SK-N-SH treated with all-trans-retinoic acid at 6 μM for 48 hours (cell line): ENCODE data around the gene ABCA13.

ENCODE experiments used
- ATAC-seq: fragments of 200-7000 bp; cut with Tn5 transposase; 3 replicates; pipeline ENCODE4 v1.9.1; 2020; ENCODE audit warnings: mild to moderate bottlenecking, moderate library complexity
- BACH2 ChIP-seq: fragments of 250-450 bp; sonication (Bioruptor Pico); IDR thresholded peaks from 2 replicates; pipeline ENCODE4 v1.9.0; 2021; ENCODE audit warnings: mild to moderate bottlenecking, borderline replicate concordance
- CREB5 ChIP-seq: fragments of 250-450 bp; sonication (Bioruptor Pico); IDR thresholded peaks from 2 replicates; pipeline ENCODE4 v1.5.1; 2020; ENCODE audit warnings: low read depth, mild to moderate bottlenecking, moderate library complexity
- CSDC2 ChIP-seq: fragments of 250-450 bp; sonication (Bioruptor Pico); IDR thresholded peaks from 2 replicates; pipeline ENCODE4 v1.5.0; 2020; ENCODE audit warnings: mild to moderate bottlenecking, moderate library complexity
- CSRNP3 ChIP-seq: fragments of 250-450 bp; sonication (Bioruptor Pico); IDR thresholded peaks from 2 replicates; pipeline ENCODE4 v1.5.1; 2021; ENCODE audit warnings: mild to moderate bottlenecking, moderate library complexity
- ESRRG ChIP-seq: fragments of 250-450 bp; sonication (Bioruptor Pico); IDR thresholded peaks from 2 replicates; pipeline ENCODE4 v1.6.1; 2021; ENCODE audit warnings: mild to moderate bottlenecking
- GLIS3 ChIP-seq: fragments of 250-450 bp; sonication (Bioruptor Pico); IDR thresholded peaks from 2 replicates; pipeline ENCODE4 v1.5.0; 2020; ENCODE audit warnings: mild to moderate bottlenecking, moderate library complexity
- ISL1 ChIP-seq: fragments of 250-450 bp; sonication (Bioruptor Pico); IDR thresholded peaks from 2 replicates; pipeline ENCODE4 v2.1.2; 2022; ENCODE audit warnings: mild to moderate bottlenecking, moderate library complexity
- OSR1 ChIP-seq: fragments of 250-450 bp; sonication (Bioruptor Pico); IDR thresholded peaks from 2 replicates; pipeline ENCODE4 v1.8.0; 2022; ENCODE audit warnings: moderate library complexity, mild to moderate bottlenecking, inconsistent platforms
- POU6F1 ChIP-seq: fragments of 250-450 bp; sonication (Bioruptor Pico); IDR thresholded peaks from 2 replicates; pipeline ENCODE4 v1.8.0; 2021; ENCODE audit warnings: low read depth, mild to moderate bottlenecking, moderate library complexity, borderline replicate concordance
- PPARA ChIP-seq: fragments of 250-450 bp; sonication (Bioruptor Pico); IDR thresholded peaks from 2 replicates; pipeline ENCODE4 v1.5.0; 2020; ENCODE audit warnings: mild to moderate bottlenecking, borderline replicate concordance
- RARB ChIP-seq: fragments of 250-450 bp; sonication (Bioruptor Pico); IDR thresholded peaks from 2 replicates; pipeline ENCODE4 v1.8.0; 2021; ENCODE audit warnings: mild to moderate bottlenecking, moderate library complexity
- SNAI2 ChIP-seq: fragments of 250-450 bp; sonication (Bioruptor Pico); IDR thresholded peaks from 2 replicates; pipeline ENCODE4 v1.5.0; 2020; ENCODE audit warnings: mild to moderate bottlenecking, moderate library complexity
- TCF4 ChIP-seq: fragments of 250-450 bp; sonication (Bioruptor Pico); IDR thresholded peaks from 2 replicates; pipeline ENCODE4 v1.8.0; 2021; ENCODE audit warnings: mild to moderate bottlenecking, moderate library complexity, borderline replicate concordance
- TOX ChIP-seq: fragments of 250-450 bp; sonication (Bioruptor Pico); IDR thresholded peaks from 2 replicates; pipeline ENCODE4 v1.8.0; 2021; ENCODE audit warnings: mild to moderate bottlenecking, moderate library complexity, borderline replicate concordance
- TSHZ2 ChIP-seq: fragments of 250-450 bp; sonication (Bioruptor Pico); IDR thresholded peaks from 2 replicates; pipeline ENCODE4 v1.5.0; 2020; ENCODE audit warnings: mild to moderate bottlenecking, moderate library complexity
- ZC3H10 ChIP-seq: fragments of 250-450 bp; sonication (Bioruptor Pico); IDR thresholded peaks from 2 replicates; pipeline ENCODE4 v1.5.1; 2021; ENCODE audit warnings: mild to moderate bottlenecking, moderate library complexity
- ZFP3 ChIP-seq: fragments of 250-450 bp; sonication (Bioruptor Pico); IDR thresholded peaks from 2 replicates; pipeline ENCODE4 v1.5.0; 2020; ENCODE audit warnings: mild to moderate bottlenecking, moderate library complexity
- ZFP30 ChIP-seq: fragments of 450-650 bp; formaldehyde crosslinking; IDR thresholded peaks from 2 replicates; pipeline ENCODE4 v1.5.0; 2022; ENCODE audit warnings: mild to moderate bottlenecking, moderate library complexity
- ZNF565 ChIP-seq: fragments of 450-650 bp; formaldehyde crosslinking; conservative IDR thresholded peaks from 2 replicates; pipeline ENCODE4 v1.5.0; 2020; ENCODE audit warnings: low read depth, mild to moderate bottlenecking, moderate library complexity
- ZNF8 ChIP-seq: fragments of 450-650 bp; formaldehyde crosslinking; IDR thresholded peaks from 2 replicates; pipeline ENCODE4 v1.5.0; 2020; ENCODE audit warnings: mild to moderate bottlenecking, moderate library complexity

The ABCA13 gene

GRCh38 chr7:48285373-48285772 is 114.1 kb downstream of the ABCA13 start:
- peak; percentile 33; the same call in 2 of the 3 replicates for ATAC-seq
- no peak for TF ChIP-seq CSRNP3 (CRISPR knock-in tag)
- TF ChIP-seq, all 23 proteins: peak for 0

- no peak for ATAC-seq
- no peak for TF ChIP-seq POU6F1 (CRISPR knock-in tag)
- no peak for TF ChIP-seq RARB
- no peak for TF ChIP-seq ISL1 (CRISPR knock-in tag)
- TF ChIP-seq TOX (CRISPR knock-in tag), result no peak
- TF ChIP-seq CSDC2 (CRISPR knock-in tag), result no peak
- no peak for TF ChIP-seq CSRNP3 (CRISPR knock-in tag)
- TF ChIP-seq ZFP3 (CRISPR knock-in tag), result no peak
- TF ChIP-seq TSHZ2 (CRISPR knock-in tag), result no peak
- no peak for TF ChIP-seq ZNF565 (CRISPR knock-in tag)
- no peak for TF ChIP-seq OSR1 (CRISPR knock-in tag)
- no peak for TF ChIP-seq SNAI2 (CRISPR knock-in tag)
- TF ChIP-seq TCF4, result no peak
- TF ChIP-seq ZNF8 (CRISPR knock-in tag), result no peak
- TF ChIP-seq ZC3H10 (CRISPR knock-in tag), result no peak
- TF ChIP-seq ESRRG, result no peak
- TF ChIP-seq PPARA (CRISPR knock-in tag), result no peak
- TF ChIP-seq GLIS3 (CRISPR knock-in tag), result no peak
- TF ChIP-seq ZFP30 (CRISPR knock-in tag), result no peak
These were observed 115.6 kb downstream of the ABCA13 start for GRCh38 chr7:48286836-48287235.

- TF ChIP-seq PPARA (CRISPR knock-in tag) (no peak), RARB (no peak), SNAI2 (CRISPR knock-in tag) (no peak), CSDC2 (CRISPR knock-in tag) (no peak), GLIS3 (CRISPR knock-in tag) (no peak), CSRNP3 (CRISPR knock-in tag) (no peak), ZNF8 (CRISPR knock-in tag) (no peak)
- no peak for ATAC-seq
These were observed 118.4 kb downstream of the ABCA13 start for GRCh38 chr7:48289656-48290055.

GRCh38 chr7:48292949-48293348 is 121.7 kb downstream of the ABCA13 start:
- no peak for ATAC-seq
- no peak for TF ChIP-seq ZNF8 (CRISPR knock-in tag)
- TF ChIP-seq ZC3H10 (CRISPR knock-in tag), result no peak
- no peak for TF ChIP-seq BACH2
- no peak for TF ChIP-seq POU6F1 (CRISPR knock-in tag)
- no peak for TF ChIP-seq CREB5 (CRISPR knock-in tag)
- TF ChIP-seq ZFP30 (CRISPR knock-in tag), result no peak
- no peak for TF ChIP-seq RARB
- no peak for TF ChIP-seq OSR1 (CRISPR knock-in tag)
- TF ChIP-seq CSRNP3 (CRISPR knock-in tag), result no peak
- TF ChIP-seq CSDC2 (CRISPR knock-in tag), result no peak
